ENCODE measurements around the gene TPX2. TPM values are rescaled to one million over a fixed set of nuclear protein-coding genes. Genes with fewer than 3 reads are reported as not detected.
"Not testable (repeated sequence)": the region's sequence is repeated elsewhere in the genome, so short reads cannot be mapped to it uniquely, and the experiment has no call there.

Gene TPX2
- total and polyA plus RNA-seq, 2 donors = 8.2 to 75.6 TPM

GRCh38 chr20:31822421-31823330, 83.6 kb downstream of the TPX2 start:
- no peak overlapping the region for H3K4me3 ChIP-seq (ENCODE audit: low read length in 2 of 2)
- H3K27ac ChIP-seq (ENCODE audit: low read depth in 1 of 2, low read length in 1 of 2) = no peak overlapping the region
- 9% methylated on average over 29 of the region's 29 CpGs for WGBS
- H3K4me1 ChIP-seq (ENCODE audit: control insufficient read depth in 2 of 2, insufficient read depth in 2 of 2, low read length in 2 of 2) = peaks cover 0 to 6% of the 10 kb centered on the region in 2 donors
- H3K27me3 ChIP-seq (ENCODE audit: control insufficient read depth in 2 of 2, insufficient read depth in 1 of 2, low read length in 1 of 2) = peaks cover 0 to 2% of the 10 kb centered on the region in 2 donors
- no peaks in the 10 kb centered on the region for H3K36me3 ChIP-seq (ENCODE audit: control insufficient read depth in 2 of 2, insufficient read depth in 2 of 2, low read length in 1 of 2)
- no peaks in the 10 kb centered on the region for H3K9me3 ChIP-seq (ENCODE audit: control insufficient read depth in 2 of 2, insufficient read depth in 1 of 2, low read length in 1 of 2)
- peak in 8 of 9 donors; percentile 15 to 69 (median 43) for DNase-seq (ENCODE audit: low read depth in 6 of 9, low spot score in 9 of 9)

- H3K4me1 ChIP-seq (ENCODE audit: control insufficient read depth in 2 of 2, insufficient read depth in 2 of 2, low read length in 2 of 2) = peaks cover 0 to 6% of the 10 kb centered on the region in 2 donors
- WGBS = 78% methylated on average over 14 of the region's 14 CpGs
- H3K27me3 ChIP-seq (ENCODE audit: control insufficient read depth in 2 of 2, insufficient read depth in 1 of 2, low read length in 1 of 2) = peaks cover 0 to 2% of the 10 kb centered on the region in 2 donors
- H3K36me3 ChIP-seq (ENCODE audit: control insufficient read depth in 2 of 2, insufficient read depth in 2 of 2, low read length in 1 of 2) = no peaks in the 10 kb centered on the region
- H3K4me3 ChIP-seq (ENCODE audit: low read length in 2 of 2) = no peak overlapping the region
- H3K27ac ChIP-seq (ENCODE audit: low read depth in 1 of 2, low read length in 1 of 2) = no peak overlapping the region
- H3K9me3 ChIP-seq (ENCODE audit: control insufficient read depth in 2 of 2, insufficient read depth in 1 of 2, low read length in 1 of 2) = no peaks in the 10 kb centered on the region
- DNase-seq (ENCODE audit: low read depth in 6 of 9, low spot score in 9 of 9) = no peak
Observed at GRCh38 chr20:31823360-31824124, 84.5 kb downstream of the TPX2 start.

- H3K9me3 ChIP-seq (ENCODE audit: control insufficient read depth in 2 of 2, insufficient read depth in 1 of 2, low read length in 1 of 2) = no peaks in the 10 kb centered on the region
- 97% methylated on average over 4 of the region's 4 CpGs for WGBS
- peaks cover 0 to 2% of the 10 kb centered on the region in 2 donors for H3K27me3 ChIP-seq (ENCODE audit: control insufficient read depth in 2 of 2, insufficient read depth in 1 of 2, low read length in 1 of 2)
- no peaks in the 10 kb centered on the region for H3K36me3 ChIP-seq (ENCODE audit: control insufficient read depth in 2 of 2, insufficient read depth in 2 of 2, low read length in 1 of 2)
- peaks cover 0 to 6% of the 10 kb centered on the region in 2 donors for H3K4me1 ChIP-seq (ENCODE audit: control insufficient read depth in 2 of 2, insufficient read depth in 2 of 2, low read length in 2 of 2)
- H3K4me3 ChIP-seq (ENCODE audit: low read length in 2 of 2) = no peak overlapping the region
- no peak for DNase-seq (ENCODE audit: low read depth in 6 of 9, low spot score in 9 of 9)
- no peak overlapping the region for H3K27ac ChIP-seq (ENCODE audit: low read depth in 1 of 2, low read length in 1 of 2)
Observed at GRCh38 chr20:31824125-31824485, 85.0 kb downstream of the TPX2 start.

- DNase-seq (ENCODE audit: low read depth in 6 of 9, low spot score in 9 of 9) = no peak
- H3K27ac ChIP-seq (ENCODE audit: low read depth in 1 of 2, low read length in 1 of 2) = no peak overlapping the region
Observed at GRCh38 chr20:31824554-31825313, 85.6 kb downstream of the TPX2 start.

GRCh38 chr20:31826074-31826473, 87.0 kb downstream of the TPX2 start:
- H3K9me3 ChIP-seq (ENCODE audit: control insufficient read depth in 2 of 2, insufficient read depth in 1 of 2, low read length in 1 of 2) = no peaks in the 10 kb centered on the region
- no peak overlapping the region for H3K4me3 ChIP-seq (ENCODE audit: low read length in 2 of 2)
- H3K27me3 ChIP-seq (ENCODE audit: control insufficient read depth in 2 of 2, insufficient read depth in 1 of 2, low read length in 1 of 2) = peaks cover 0 to 2% of the 10 kb centered on the region in 2 donors
- no peaks in the 10 kb centered on the region for H3K36me3 ChIP-seq (ENCODE audit: control insufficient read depth in 2 of 2, insufficient read depth in 2 of 2, low read length in 1 of 2)
- peaks cover 0 to 6% of the 10 kb centered on the region in 2 donors for H3K4me1 ChIP-seq (ENCODE audit: control insufficient read depth in 2 of 2, insufficient read depth in 2 of 2, low read length in 2 of 2)
- WGBS = 97% methylated on average over 5 of the region's 5 CpGs
- no peak for DNase-seq (ENCODE audit: low read depth in 6 of 9, low spot score in 9 of 9)
- H3K27ac ChIP-seq (ENCODE audit: low read depth in 1 of 2, low read length in 1 of 2) = no peak overlapping the region

More at GRCh38 chr20:31824554-31825313, 85.6 kb downstream of the TPX2 start:
- WGBS = 90% methylated on average over 14 of the region's 14 CpGs
- no peaks in the 10 kb centered on the region for H3K9me3 ChIP-seq (ENCODE audit: control insufficient read depth in 2 of 2, insufficient read depth in 1 of 2, low read length in 1 of 2)
- no peaks in the 10 kb centered on the region for H3K36me3 ChIP-seq (ENCODE audit: control insufficient read depth in 2 of 2, insufficient read depth in 2 of 2, low read length in 1 of 2)
- no peak overlapping the region for H3K4me3 ChIP-seq (ENCODE audit: low read length in 2 of 2)
- peaks cover 0 to 2% of the 10 kb centered on the region in 2 donors for H3K27me3 ChIP-seq (ENCODE audit: control insufficient read depth in 2 of 2, insufficient read depth in 1 of 2, low read length in 1 of 2)
- peaks cover 0 to 6% of the 10 kb centered on the region in 2 donors for H3K4me1 ChIP-seq (ENCODE audit: control insufficient read depth in 2 of 2, insufficient read depth in 2 of 2, low read length in 2 of 2)

DNA sequence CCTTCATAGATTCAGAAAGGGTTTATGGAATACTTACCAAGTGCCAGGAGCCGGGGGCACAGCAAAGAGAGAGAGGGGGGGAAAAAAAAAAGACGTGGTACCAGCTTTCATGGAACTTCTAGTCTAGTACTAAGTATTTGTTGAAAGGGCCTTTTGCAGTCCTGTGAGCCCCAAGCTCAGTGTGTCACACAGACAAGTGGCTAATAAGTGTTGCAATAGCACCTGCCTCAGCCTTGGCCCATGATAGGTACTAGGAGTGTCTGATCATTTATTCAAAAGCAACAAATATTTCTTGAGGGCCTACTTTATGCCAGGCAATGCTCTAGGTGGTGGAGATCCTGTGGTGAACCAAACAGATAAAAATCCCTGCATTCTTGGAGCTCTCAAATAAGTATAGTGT, 88.0 kb downstream of the TPX2 start:
- Histone ChIP-seq H3K4me3 (ENCODE audit: low read length in 2 of 2) (no peak overlapping the region), H3K27me3 (ENCODE audit: control insufficient read depth in 2 of 2, insufficient read depth in 1 of 2, low read length in 1 of 2) (no peaks in the 10 kb centered on the region), H3K4me1 (ENCODE audit: control insufficient read depth in 2 of 2, insufficient read depth in 2 of 2, low read length in 2 of 2) (peaks cover 0 to 6% of the 10 kb centered on the region in 2 donors), H3K36me3 (ENCODE audit: control insufficient read depth in 2 of 2, insufficient read depth in 2 of 2, low read length in 1 of 2) (no peaks in the 10 kb centered on the region), H3K9me3 (ENCODE audit: control insufficient read depth in 2 of 2, insufficient read depth in 1 of 2, low read length in 1 of 2) (no peaks in the 10 kb centered on the region), H3K27ac (ENCODE audit: low read depth in 1 of 2, low read length in 1 of 2) (no peak overlapping the region)
- WGBS = 97% methylated on average over 2 of the region's 2 CpGs
- DNase-seq (ENCODE audit: low read depth in 6 of 9, low spot score in 9 of 9) = no peak

GRCh38 chr20:31828016-31828415, 88.9 kb downstream of the TPX2 start:
- not testable (repeated sequence) for H3K36me3 ChIP-seq (ENCODE audit: control insufficient read depth in 2 of 2, insufficient read depth in 2 of 2, low read length in 1 of 2); H3K4me1 ChIP-seq (ENCODE audit: control insufficient read depth in 2 of 2, insufficient read depth in 2 of 2, low read length in 2 of 2); H3K27me3 ChIP-seq (ENCODE audit: control insufficient read depth in 2 of 2, insufficient read depth in 1 of 2, low read length in 1 of 2); H3K4me3 ChIP-seq (ENCODE audit: low read length in 2 of 2); H3K27ac ChIP-seq (ENCODE audit: low read depth in 1 of 2, low read length in 1 of 2); DNase-seq (ENCODE audit: low read depth in 6 of 9, low spot score in 9 of 9); H3K9me3 ChIP-seq (ENCODE audit: control insufficient read depth in 2 of 2, insufficient read depth in 1 of 2, low read length in 1 of 2)
- 98% methylated on average over 11 of the region's 11 CpGs for WGBS

GRCh38 chr20:31829731-31830130, 90.6 kb downstream of the TPX2 start:
- no peak for DNase-seq (ENCODE audit: low read depth in 6 of 9, low spot score in 9 of 9)
- Histone ChIP-seq H3K4me3 (ENCODE audit: low read length in 2 of 2) (no peak overlapping the region), H3K9me3 (ENCODE audit: control insufficient read depth in 2 of 2, insufficient read depth in 1 of 2, low read length in 1 of 2) (no peaks in the 10 kb centered on the region), H3K27ac (ENCODE audit: low read depth in 1 of 2, low read length in 1 of 2) (no peak overlapping the region), H3K4me1 (ENCODE audit: control insufficient read depth in 2 of 2, insufficient read depth in 2 of 2, low read length in 2 of 2) (no peaks in the 10 kb centered on the region), H3K36me3 (ENCODE audit: control insufficient read depth in 2 of 2, insufficient read depth in 2 of 2, low read length in 1 of 2) (no peaks in the 10 kb centered on the region), H3K27me3 (ENCODE audit: control insufficient read depth in 2 of 2, insufficient read depth in 1 of 2, low read length in 1 of 2) (no peaks in the 10 kb centered on the region)
- whole genome bisulfite sequencing = 93% methylated on average over 6 of the region's 6 CpGs

Measured in thymus (tissue), 11 donors.